ENCODE data around the gene TCEAL7.
A peak's percentile ranks its signal among the peaks of the same experiment; 100 is the strongest.
"Not testable (repeated sequence)": the region's sequence is repeated elsewhere in the genome, so short reads cannot be mapped to it uniquely, and the experiment has no call there.

Gene TCEAL7, protein sequence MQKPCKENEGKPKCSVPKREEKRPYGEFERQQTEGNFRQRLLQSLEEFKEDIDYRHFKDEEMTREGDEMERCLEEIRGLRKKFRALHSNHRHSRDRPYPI

GRCh38 chrX:103329991-103330390 is at the start of gene TCEAL7:
TSS of gene TCEAL7 (plus strand) at chrX:103330239. CDS start at chrX:103331404, 1,165 bp downstream.
- no peak within 1 kb of the TSS for H3K27ac ChIP-seq
- H3K9me3 ChIP-seq (ENCODE audit: control insufficient read depth, low read length): no peaks in the 10 kb centered on the region
- no peak within 1 kb of the TSS for H3K9ac ChIP-seq
- no peaks in the 10 kb centered on the region for H3K4me1 ChIP-seq
- no peak within 1 kb of the TSS for H3K4me3 ChIP-seq (ENCODE audit: low read depth, low read length)
- no peaks in the 10 kb centered on the region for H3K79me2 ChIP-seq
- no peaks in the 10 kb centered on the region for H3K36me3 ChIP-seq (ENCODE audit: control insufficient read depth, insufficient read depth, low read length)
- TF ChIP-seq, protein P1, sequence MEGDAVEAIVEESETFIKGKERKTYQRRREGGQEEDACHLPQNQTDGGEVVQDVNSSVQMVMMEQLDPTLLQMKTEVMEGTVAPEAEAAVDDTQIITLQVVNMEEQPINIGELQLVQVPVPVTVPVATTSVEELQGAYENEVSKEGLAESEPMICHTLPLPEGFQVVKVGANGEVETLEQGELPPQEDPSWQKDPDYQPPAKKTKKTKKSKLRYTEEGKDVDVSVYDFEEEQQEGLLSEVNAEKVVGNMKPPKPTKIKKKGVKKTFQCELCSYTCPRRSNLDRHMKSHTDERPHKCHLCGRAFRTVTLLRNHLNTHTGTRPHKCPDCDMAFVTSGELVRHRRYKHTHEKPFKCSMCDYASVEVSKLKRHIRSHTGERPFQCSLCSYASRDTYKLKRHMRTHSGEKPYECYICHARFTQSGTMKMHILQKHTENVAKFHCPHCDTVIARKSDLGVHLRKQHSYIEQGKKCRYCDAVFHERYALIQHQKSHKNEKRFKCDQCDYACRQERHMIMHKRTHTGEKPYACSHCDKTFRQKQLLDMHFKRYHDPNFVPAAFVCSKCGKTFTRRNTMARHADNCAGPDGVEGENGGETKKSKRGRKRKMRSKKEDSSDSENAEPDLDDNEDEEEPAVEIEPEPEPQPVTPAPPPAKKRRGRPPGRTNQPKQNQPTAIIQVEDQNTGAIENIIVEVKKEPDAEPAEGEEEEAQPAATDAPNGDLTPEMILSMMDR (IDR thresholded peaks at IDR 0.05): no peak
- H3K4me2 ChIP-seq (ENCODE audit: low read length): no peak within 1 kb of the TSS
- H3K27me3 ChIP-seq (ENCODE audit: control insufficient read depth, insufficient read depth, low read length): no peaks in the 10 kb centered on the region
- peak within 1 kb of the TSS; percentile 72 for H2AFZ ChIP-seq

DNA sequence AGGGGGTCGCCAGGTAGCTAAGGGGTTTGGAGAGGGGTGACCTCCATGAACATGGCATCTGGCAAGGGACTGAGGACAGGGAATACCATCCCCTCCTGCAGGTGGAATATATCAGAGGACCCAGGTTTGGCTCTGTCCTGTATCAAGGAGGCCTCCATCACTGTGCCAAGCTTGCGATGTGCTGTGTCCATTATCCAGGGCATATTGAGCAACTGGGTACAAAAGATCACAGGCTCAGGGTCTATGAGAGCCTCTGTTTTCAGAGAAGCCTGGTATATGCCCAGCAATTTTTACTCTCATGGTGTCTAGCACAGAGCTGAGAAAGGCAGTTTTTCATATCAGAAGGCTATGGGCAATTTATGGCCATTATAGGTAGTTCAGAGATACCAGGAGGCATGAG is 36.9 kb upstream of the TCEAL7 start:
- H2AFZ ChIP-seq: no peak overlapping the region
- no peak overlapping the region for H3K4me3 ChIP-seq (ENCODE audit: low read depth, low read length)
- no peaks in the 10 kb centered on the region for H3K36me3 ChIP-seq (ENCODE audit: control insufficient read depth, insufficient read depth, low read length)
- H3K4me2 ChIP-seq (ENCODE audit: low read length): no peak overlapping the region
- H3K9ac ChIP-seq: no peak overlapping the region
- no peaks in the 10 kb centered on the region for H3K9me3 ChIP-seq (ENCODE audit: control insufficient read depth, low read length)
- TF ChIP-seq, protein P1 (IDR thresholded peaks at IDR 0.05): no peak
- no peaks in the 10 kb centered on the region for H3K79me2 ChIP-seq
- no peaks in the 10 kb centered on the region for H3K4me1 ChIP-seq
- H3K27ac ChIP-seq: no peak overlapping the region
- no peaks in the 10 kb centered on the region for H3K27me3 ChIP-seq (ENCODE audit: control insufficient read depth, insufficient read depth, low read length)

DNA sequence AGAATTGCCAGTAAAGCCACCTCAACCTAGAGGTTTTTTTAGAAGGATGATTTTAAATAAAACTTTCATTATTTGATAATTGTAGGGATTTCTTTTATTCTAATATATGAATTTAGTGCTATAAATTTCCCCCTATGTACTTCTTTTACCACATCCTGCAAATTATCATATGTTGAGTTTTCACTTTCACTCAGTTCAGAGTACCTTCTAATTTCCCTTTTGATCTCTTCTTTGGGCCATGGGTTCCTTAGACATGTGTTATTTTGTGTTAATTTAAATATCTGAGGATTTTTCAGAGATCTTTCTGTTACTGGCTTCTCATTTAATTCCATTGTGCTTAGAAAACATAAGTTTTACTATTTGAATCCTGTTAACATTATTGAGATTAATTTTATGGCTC is 25.3 kb upstream of the TCEAL7 start:
- TF ChIP-seq, protein P1 (IDR thresholded peaks at IDR 0.05): no peak
- no peaks in the 10 kb centered on the region for H3K9me3 ChIP-seq (ENCODE audit: control insufficient read depth, low read length)

DNA sequence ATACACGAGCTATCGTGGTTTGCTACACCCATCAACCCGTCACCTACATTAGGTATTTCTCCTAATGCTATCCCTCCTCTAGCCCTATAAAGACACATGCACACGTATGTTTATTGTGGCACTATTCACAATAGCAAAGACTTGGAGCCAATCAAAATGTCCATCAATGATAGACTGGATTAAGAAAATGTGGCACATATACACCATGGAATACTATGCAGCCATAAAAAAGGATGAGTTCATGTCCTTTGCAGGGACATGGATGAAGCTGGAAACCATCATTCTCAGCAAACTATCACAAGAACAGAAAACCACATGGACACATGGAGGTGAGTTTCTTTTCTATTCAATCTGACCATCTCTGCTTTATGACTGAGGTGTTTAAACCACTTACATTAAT is 24.4 kb upstream of the TCEAL7 start:
- H3K4me2 ChIP-seq (ENCODE audit: low read length); H3K4me1 ChIP-seq; H3K4me3 ChIP-seq (ENCODE audit: low read depth, low read length); H3K27ac ChIP-seq; H3K36me3 ChIP-seq (ENCODE audit: control insufficient read depth, insufficient read depth, low read length); H2AFZ ChIP-seq; H3K9ac ChIP-seq; H3K9me3 ChIP-seq (ENCODE audit: control insufficient read depth, low read length); H3K27me3 ChIP-seq (ENCODE audit: control insufficient read depth, insufficient read depth, low read length); H3K79me2 ChIP-seq: not testable (repeated sequence)

More for the DNA sequence above, 25.3 kb upstream of the TCEAL7 start:
- Histone ChIP-seq H3K9ac (no peak overlapping the region), H3K36me3 (ENCODE audit: control insufficient read depth, insufficient read depth, low read length) (no peaks in the 10 kb centered on the region), H3K4me3 (ENCODE audit: low read depth, low read length) (no peak overlapping the region), H3K4me2 (ENCODE audit: low read length) (no peak overlapping the region), H3K79me2 (no peaks in the 10 kb centered on the region), H2AFZ (no peak overlapping the region), H3K27ac (no peak overlapping the region), H3K4me1 (no peaks in the 10 kb centered on the region), H3K27me3 (ENCODE audit: control insufficient read depth, insufficient read depth, low read length) (no peaks in the 10 kb centered on the region)

DNA sequence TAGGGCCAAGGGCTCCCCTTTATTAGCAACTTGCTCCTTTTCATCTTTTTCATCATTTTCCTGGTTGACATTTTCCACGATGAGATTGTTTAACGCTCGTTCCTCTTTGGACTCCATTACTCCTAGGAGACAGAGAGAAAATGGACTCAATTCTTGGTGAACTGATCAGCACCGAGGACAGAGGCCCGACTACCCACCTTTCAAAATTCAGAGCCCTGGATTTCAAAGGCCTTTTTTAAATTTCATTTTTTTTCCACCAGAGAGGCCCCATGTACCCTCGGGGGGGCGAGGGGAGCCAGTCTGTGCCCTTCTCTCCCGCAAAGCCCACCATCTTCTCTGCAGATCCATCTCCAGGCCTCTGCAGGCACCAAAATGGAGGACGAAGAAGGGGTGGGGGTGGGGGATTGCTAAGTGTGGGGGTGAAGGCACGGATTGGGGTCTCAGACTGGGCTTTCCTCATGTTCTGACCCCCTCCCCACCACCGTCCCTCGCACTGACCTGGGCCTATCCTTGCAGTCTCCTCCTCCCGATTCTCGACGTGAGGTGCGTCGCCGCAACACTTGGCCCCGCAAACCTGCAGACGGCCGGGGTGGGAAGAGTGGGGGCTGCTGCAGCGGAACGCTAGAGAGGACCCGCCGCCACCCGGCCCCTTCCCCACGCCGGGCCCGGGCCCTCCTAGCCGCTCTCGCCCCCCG is 20.0 kb upstream of the TCEAL7 start:
- H3K4me2 ChIP-seq (ENCODE audit: low read length): peak overlapping the region; percentile 68
- H3K79me2 ChIP-seq: no peaks in the 10 kb centered on the region
- H3K36me3 ChIP-seq (ENCODE audit: control insufficient read depth, insufficient read depth, low read length): no peaks in the 10 kb centered on the region
- peak overlapping the region; percentile 87 for H2AFZ ChIP-seq
- no peaks in the 10 kb centered on the region for H3K27me3 ChIP-seq (ENCODE audit: control insufficient read depth, insufficient read depth, low read length)
- peak overlapping the region; percentile 97 for H3K27ac ChIP-seq
- no peaks in the 10 kb centered on the region for H3K4me1 ChIP-seq
- H3K4me3 ChIP-seq (ENCODE audit: low read depth, low read length): peak overlapping the region; percentile 72
- H3K9me3 ChIP-seq (ENCODE audit: control insufficient read depth, low read length): no peaks in the 10 kb centered on the region
- TF ChIP-seq, protein P1 (IDR thresholded peaks at IDR 0.05): no peak
- peak overlapping the region; percentile 94 for H3K9ac ChIP-seq

Measured in parathyroid adenoma (tissue), 2 donors.